NOMO-1 (cell line): Measurements from ENCODE around the gene GPC1.

Experiments used
- DNase-seq, 2 experiments: peaks; one replicate each; lab custom pipeline; 2025; ENCODE audit not compliant: unreplicated experiment in 2 of 2; lab: John Stamatoyannopoulos, UW

The GPC1 gene

DNA sequence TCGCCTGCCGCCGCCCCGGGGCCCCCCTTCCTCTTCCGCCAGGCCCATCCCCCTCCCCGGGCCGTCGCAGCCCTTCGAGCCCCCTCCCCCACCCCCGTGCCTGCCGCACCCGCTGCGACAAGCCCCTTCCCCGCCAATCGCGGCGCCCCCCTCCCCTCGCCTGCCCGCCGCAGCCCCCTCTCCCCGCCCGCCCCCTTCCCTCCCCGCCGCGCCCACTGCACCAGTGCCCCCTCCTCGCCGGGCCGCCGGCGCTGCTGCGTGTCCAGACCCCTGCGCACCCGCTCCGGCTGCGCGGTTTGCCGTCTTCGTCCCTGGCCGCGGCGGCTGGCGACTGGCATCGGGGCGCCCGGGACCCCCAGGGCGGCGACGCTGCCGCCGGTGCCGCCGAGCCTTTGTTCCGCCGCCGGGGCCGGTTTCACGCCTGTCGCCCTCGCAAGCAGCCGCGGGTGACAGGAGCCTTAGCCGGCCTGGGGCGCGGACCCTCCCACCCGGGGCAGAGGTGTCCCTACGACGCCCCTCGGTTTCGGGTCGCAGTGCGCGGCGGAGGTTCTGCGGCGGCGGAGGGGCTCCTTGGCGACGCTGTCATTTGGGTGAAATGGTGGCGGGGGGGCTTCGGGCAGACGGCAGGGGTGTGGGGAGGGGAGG, 18.1 kb downstream of the GPC1 start:
- no peak for DNase-seq

DNA sequence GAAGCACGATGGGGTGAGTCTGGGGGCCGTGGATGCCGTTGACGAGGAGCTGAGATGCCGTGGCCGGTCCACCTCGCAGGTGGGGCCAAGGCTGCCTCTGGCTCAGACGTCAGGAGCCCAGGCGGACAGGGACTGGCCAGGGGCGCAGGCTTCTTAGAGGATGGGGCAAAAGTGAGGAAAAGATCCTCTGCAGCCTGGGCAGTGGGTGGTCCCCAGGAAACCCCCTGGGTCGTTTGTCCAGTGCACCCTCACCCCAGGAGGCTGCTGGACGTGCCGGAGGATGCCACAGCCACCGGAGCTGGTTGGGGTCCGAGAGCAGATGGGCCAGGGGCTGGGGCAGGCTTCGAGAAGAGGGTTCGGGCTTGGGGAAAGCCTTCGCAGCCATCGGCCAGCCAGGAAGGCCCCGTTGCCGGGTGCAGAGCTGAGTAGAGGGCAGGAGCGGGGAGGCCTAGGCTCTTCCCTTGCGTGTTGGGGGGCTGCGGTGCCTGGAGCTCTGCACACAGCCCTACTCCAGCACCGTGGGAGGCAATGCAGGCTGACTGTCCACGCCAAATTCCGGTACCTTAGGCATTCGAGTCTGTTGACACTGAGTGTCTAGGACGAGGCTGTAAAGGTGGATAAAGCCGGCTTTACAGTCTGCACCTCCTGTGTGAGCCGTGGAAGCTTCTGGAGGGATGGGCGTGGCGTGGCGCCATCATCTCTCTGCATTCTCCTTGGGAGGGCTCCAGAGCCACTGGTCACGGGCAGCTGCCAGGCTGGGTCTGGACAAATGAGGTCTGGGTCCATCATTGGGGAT, 18.8 kb downstream of the GPC1 start:
- DNase-seq, result no peak

DNA sequence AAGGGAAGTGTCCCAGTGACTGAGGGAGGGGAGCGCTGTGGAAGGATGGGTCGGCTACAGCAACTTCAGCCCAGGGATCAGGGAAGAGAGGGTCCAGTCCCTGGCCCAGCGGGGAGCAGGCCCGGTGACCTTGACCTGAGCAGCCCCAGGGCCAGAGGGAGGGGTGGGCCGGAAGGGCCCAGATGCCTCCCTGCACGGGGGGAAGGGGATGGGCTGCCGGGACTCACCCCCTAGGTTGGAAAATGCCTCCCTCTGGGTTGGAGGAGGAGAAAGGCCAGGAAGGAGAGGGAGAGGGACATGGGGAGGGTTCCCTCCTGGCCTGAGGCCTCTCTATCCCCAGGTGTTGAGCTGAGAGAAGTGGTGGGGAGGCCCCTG, 19.8 kb downstream of the GPC1 start:
- DNase-seq, result no peak

DNA sequence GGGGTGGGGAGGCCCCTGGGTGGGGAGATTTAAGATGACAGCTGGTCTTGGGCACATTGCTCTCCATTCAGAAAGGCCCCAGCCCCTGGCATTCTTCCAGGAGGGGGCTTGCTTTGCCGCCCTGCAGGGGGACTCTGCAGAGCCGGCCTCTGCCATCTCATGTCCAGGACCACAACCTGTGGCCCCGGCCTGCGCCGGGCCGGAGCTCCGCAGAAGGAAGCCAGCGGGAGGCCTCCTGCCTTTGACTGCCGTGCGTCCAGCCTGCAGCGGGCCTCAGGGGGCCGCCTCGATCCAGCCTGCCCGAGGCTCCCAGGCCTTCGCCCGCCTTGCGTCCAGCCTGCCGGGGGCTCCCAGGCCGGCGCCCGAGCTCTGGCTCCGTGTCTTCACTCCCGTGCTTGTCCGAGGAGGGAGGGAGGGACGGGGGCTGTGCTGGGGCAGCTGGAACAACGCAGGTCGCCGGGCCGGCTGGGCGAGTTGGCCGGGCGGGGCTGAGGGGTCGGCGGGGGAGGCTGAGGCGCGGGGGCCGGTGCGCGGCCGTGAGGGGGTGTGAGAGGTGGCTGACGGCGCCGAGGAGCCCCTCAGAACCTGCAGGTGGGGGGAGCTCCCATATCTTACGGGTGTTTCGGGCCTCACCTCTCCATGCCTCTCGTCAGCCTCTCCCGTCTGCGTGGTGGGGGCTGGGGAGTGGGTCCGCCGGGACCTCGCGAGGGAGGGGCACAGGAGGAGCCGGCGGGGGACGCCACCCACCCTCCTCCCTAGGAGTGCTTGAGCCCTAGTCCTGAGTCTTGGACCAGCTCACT, 20.4 kb downstream of the GPC1 start:
- DNase-seq, result no peak

DNA sequence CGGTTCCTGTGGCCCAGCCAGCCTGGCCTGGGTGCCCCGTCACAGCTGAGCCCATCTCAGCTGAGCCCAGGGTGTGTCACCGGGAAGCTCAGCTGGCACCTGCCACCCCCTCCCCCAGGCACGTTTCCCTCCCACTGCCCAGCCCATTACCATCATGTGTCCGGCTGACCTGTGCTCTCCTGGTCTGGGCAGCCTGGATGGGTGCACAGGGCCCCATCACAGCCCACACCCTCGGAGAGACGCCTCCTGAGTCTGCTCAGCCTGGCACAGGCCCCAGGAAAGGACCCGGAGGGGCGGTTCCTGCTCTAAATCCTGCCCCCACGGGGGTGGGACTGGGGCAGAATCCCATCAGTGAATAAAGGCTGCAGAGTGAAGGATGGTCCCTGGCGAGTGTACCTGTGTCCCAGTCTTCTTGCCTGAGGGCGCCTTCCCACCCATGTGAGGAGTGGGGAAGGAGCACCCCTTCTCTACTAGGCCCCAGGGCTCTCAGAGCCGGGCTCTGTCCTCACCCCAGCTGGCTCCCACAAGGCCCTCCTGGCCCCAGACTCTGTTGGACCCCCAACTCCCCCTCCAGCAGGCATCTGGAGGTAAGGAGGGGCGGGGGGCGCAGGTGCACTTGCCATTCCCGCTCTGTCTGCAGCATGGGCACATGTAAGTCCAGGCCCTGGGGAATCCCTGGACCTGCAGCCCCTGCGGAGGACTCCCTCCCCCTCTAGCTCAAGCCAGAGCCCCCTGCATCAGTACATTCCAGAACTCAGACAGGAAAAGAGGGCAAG, 21.2 kb downstream of the GPC1 start:
- no peak for DNase-seq

DNA sequence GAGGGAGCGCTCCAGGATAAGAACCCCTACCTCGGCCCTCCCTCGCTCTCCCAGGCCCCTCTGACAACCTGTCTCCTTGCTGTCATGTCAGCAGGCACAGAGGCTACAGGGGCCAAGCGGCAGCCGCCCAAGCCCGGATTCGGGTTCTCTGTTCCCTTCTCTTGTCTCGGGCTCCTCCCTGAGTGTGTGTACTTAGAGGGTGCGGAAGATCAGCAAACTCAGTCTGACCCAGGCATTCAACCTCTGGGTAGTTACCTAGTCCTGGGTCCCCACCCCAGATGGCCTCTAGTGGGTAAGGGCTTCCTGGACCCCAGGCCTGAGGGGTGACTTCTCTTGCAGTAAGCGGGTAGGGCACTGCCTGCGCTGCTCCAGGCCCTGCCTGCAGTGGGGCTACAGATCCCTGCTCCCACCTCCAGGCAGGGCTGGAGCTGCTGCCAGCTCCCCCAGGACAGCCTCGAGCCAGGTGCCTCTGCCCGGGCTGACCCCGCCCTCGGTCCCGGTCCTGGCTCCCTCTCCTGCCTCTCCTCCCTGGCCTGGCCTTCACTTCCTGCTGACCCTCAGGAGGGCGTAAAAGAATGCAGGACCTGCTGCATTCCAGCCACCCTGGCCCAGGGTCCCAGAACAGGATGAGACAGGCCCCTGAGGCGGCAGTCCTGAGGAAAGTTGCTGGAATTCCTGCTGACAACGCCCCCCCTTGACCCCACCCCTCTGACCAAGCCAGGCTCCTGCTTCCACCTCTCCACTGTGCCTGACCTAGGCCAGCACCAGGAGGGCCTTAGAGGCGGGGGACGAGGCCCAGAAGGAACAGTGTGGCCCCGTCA, 22.0 kb downstream of the GPC1 start:
- no peak for DNase-seq

DNA sequence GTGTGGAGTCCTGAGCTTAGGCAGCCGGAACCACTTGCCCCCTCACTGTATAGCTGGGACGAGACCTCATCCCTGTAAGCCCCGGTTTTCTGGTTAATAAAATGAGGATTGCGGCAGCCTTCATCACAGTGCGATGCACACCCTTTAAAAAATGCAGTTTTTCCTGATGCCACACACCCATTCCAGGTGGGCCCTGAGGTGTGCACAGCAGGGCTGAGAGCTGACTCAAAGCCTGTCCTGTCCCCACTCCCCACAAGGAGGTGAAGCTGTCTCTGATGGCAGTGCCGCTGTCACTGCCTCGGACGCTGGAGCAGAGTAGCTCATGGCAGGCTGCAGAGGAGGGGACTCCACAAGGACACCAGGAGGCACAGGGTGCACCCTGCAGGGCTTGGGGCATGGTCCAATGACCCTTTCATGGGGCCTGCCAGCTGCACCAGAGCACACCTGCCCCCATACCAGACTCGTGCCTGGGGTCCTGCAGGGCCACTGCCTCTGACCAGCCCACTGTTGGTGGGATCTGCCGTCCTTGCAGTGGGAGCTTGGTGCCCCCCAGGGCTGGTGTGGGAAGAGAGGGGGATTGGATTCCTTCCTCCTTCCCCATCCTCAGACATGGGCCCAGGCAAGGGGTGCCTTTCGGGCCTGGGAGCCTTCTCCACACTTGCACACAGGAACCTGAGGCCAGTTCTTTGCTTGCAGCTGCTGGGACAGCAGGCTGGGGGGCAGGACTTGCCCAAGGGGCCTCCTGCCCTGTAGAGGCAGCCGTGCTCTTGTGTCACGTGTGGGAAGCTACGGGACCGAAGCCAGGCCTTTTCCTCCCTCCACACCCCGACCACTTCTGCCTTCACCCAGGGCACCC, 22.8 kb downstream of the GPC1 start:
- no peak for DNase-seq

DNA sequence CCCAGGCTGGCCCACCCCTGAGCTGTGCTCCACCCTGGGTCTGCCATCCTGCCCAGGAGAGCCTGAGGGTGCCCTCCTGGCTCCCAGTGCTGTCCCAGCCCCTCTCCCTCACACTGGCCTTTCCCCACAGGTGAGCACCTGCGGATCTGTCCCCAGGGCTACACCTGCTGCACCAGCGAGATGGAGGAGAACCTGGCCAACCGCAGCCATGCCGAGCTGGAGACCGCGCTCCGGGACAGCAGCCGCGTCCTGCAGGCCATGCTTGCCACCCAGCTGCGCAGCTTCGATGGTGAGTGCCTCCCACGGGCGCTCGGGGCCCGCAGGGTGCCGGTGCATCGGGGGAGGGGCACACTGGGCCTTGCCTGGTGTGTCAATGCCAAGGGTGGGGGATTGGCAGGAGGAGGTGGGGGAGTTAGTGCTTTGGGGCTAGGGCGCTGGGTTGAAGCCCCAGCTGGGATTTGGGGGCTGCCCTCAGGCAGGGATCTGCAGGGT, 23.5 kb downstream of the GPC1 start:
- no peak for DNase-seq

DNA sequence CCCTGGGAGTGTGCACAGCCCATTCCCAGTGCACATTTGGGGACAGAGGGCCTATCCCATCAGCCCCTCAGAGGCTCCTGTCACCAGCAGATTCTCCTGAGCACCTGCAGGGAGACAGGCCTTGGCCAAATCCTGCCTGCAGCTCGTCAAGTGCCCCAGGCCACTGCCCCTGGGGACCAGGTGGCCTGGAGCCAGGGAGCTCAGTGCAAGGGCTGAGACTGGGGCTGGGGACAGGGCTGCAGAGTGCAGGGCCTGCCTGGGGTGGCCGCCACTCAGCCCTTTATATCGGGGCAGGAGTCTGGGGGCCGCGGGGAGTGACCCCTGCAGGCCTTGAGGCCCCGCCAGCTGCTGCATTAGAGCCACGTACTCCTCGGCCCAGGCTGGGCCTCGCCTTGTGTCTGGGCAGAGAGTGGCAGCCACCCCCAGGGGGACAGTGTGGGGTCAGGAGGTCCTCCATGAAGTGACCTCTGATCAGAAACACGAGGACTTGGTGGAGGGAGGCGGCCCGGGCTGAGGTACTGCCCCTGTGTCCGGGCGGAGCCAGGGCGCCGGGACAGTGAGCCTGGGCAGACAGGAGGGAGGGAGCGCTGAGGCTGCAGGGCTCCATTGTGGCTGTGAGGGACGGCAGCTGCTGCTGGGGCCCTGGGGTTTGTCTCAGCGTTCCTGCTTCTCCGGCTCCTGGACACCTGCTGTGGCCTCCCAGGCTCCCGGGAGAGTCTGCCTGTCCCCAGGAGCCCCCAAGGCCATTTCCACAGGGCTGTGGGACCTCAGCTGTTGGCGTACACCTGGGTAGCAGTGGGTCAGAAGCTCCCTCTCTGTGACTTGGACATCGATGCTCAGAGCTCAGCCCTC, 24.2 kb downstream of the GPC1 start:
- DNase-seq, result no peak

DNA sequence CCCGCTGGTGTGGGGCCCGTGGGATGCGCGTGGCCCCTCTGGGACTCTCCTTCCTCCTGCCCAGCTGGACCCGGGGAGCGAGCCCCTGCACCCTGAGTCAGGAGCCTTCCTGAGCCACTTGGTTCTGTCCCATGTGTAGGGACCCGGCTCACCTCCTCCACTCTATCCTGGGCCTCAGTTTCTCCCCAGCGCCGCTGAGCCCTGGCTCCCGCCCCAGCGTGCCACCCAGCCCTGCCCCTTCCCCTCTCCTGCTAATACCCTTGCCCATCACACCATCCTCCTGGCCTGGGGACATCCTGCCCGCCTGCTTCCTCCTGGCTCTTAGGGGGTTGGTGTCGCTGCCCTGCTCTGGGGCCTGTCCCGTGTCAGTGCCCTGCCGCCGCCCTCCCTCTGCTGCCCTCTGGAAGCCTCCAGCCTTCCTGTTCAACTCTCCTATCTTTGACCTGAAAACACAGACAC, 24.8 kb downstream of the GPC1 start:
- no peak for DNase-seq

DNA sequence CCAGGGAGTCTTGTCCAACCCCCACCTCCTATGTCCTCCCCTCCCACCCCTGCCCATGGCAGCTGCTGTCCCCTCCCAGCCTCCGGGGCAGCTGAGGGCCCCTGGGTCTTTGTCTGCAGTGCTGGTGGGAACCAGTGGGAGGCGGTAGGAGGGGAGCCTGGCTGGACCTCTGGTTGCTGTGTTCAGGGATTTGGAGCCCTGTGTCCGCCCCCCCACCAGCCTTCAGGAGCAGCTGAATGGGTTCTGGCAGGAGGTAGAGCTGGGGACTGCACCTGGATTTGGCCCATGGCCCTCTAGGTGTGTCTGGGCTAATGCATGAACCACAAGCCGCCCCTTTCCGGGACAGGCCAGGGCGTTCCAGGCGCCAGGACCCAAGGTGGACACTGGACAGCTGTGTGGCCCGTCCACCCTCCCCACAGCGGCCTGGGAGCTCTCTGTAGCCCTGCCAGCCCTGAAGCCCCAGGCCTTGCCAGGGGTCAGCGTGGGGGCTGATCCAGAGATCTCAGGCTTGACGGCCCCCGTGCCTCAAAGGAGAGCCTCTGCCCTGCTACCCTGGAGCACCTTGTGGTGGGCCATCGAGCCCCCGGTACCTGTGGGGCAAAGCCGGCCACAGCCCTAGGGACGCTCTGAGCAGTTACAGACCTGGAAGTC, 25.4 kb downstream of the GPC1 start:
- no peak for DNase-seq

DNA sequence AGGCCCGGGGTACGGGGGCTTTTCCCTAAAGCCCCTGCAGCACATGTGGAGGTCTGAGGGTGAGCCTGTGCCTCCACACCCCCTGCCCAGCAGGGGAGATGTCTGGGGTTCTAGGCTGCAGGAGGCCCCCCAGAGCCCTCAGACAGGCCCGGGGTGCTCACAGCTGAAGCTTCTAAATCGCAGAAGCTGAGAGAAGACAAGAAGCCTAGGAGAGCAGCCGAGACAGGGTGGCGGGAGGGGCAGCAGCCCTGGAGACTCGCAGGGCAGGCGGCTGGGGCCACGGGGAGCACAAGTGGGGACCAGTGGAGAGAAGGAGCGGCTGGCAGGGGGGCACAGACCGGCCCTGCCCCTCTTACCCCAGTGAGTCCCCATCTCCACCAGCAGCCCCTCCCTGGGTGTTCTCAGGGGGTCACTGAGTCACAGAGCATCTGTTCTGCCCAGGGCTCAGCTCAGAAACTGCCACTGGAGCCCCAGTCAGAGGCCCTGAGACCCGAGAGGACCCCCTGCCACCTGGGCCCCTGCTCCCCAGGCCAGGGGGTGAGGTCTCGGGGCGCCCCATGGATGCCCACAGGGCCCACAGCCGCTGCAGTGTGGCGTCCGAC, 26.1 kb downstream of the GPC1 start:
- no peak for DNase-seq

DNA sequence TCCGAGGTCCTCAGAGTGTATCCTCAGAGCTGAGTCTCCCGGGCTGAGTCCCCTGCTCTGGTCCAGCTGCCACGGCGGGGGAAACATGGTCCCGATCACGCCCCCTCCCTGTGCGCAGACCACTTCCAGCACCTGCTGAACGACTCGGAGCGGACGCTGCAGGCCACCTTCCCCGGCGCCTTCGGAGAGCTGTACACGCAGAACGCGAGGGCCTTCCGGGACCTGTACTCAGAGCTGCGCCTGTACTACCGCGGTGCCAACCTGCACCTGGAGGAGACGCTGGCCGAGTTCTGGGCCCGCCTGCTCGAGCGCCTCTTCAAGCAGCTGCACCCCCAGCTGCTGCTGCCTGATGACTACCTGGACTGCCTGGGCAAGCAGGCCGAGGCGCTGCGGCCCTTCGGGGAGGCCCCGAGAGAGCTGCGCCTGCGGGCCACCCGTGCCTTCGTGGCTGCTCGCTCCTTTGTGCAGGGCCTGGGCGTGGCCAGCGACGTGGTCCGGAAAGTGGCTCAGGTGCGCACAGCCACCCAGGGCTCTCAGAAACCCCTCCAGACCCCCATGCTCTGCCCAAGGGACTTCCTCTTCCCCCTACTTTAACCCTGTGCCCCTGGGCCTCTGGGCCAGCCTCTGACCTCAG, 26.7 kb downstream of the GPC1 start:
- DNase-seq, result no peak

DNA sequence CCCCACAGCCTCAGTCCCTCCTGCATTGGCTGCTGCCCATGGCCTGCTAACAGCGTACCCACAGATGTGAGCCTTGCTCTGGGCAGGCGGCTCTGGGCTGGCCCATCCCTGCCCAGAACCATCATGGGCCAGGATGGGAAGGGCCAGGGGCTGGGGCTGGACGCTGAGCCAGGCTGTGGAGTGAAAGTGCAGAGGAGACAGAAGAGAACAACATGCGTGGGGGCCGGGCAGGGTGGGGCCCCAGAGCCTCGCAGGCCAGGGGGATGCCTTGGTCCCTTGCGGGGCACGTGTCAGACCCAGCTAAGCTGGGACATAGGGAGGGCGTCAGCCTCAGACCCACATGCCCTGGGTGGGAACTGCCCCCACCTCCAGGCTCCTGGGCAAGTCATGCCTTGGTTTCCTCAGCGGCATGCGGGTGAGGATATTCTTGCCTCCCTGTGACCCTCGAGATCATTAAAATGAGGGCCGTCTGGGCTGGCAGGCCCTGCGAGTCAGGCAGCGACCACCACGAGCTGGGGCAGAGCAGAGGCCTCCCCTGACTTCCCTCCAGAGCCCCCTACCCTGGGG, 27.3 kb downstream of the GPC1 start:
- DNase-seq, result no peak

DNA sequence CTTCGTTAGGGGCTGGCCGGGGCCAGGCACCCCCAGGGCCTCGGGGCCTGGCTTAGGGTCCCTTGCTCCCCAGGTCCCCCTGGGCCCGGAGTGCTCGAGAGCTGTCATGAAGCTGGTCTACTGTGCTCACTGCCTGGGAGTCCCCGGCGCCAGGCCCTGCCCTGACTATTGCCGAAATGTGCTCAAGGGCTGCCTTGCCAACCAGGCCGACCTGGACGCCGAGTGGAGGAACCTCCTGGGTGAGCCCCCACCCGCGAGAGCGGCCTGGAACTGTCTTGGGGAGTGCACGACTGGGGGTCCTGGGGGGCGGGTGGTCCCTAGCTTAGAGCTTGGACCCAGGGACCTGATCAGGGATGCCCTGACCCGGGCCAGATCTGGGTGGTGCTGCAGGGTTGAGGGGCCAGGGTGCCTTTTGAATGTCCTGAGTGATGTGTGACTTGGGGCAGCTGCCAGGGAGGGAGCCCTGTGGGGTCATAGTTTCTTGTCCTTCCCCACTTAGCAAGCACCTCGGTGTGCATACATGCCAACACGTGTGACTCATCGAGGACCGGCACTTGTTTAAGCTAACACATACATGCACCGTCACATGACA, 27.9 kb downstream of the GPC1 start:
- DNase-seq, result no peak

DNA sequence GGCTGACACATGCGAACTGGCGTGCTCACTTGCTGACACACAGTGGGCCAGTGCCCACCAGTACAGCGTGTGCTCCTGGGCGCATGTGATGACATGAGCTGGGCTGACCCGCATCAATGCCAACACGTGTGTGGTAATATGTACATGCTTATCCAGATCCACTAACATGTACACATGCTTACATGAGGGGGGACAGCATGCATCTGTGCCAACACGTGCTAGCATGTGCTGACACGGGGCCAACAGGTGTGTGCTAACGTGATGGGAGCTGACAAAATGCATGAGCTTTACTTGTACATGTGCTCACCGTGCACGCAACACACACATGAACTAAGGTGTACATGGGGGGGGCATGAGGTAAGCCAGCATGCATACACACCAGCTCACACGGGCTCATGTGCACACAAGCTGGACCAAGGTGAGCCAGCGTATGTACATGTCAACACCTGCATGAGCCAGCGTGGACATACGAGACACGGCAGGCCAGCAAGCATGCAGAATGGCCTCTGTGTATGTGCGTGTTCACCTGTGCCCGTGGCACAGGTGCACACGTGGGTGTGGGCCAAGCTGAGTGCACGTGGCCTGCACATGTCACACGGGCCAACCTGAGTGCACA, 28.5 kb downstream of the GPC1 start:
- DNase-seq, result no peak
